ENCODE data around the gene HAPSTR1. TPM values are rescaled to one million over a fixed set of nuclear protein-coding genes. Genes with fewer than 3 reads are reported as not detected.
A peak's percentile ranks its signal among the peaks of the same experiment; 100 is the strongest.

The HAPSTR1 gene
- total RNA-seq, 1 donor from 2014 or later = 53.1 TPM

DNA sequence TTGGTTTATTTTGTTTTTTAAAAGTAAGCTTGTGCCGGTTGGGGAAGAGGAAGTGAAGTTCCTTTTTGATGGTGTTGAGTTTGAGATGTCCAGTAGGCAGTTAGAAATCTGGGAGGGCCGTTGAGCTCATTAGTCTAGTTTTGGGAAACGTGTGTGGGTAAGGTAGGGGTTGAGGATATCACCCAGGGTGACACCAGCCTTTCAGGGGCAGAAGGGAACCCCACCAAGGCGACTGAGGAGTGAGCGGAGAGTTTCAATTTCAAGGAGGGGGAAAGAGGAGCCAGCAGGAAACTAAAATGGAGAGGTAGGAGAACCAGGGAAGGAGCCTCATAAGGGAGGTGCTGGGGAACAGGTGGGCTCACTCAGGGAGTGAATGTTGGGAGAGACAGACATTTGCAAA is 22.7 kb downstream of the HAPSTR1 start:
- no peaks in the 10 kb centered on the region for H3K9me3 ChIP-seq
- no peak overlapping the region for H3K4me3 ChIP-seq
- intact Hi-C loops (cut with DNase I) = no loop called here
- H3K4me1 ChIP-seq = peaks cover 88% of the 10 kb centered on the region
- H3K36me3 ChIP-seq = peaks cover 52% of the 10 kb centered on the region
- TF ChIP-seq, protein P1, sequence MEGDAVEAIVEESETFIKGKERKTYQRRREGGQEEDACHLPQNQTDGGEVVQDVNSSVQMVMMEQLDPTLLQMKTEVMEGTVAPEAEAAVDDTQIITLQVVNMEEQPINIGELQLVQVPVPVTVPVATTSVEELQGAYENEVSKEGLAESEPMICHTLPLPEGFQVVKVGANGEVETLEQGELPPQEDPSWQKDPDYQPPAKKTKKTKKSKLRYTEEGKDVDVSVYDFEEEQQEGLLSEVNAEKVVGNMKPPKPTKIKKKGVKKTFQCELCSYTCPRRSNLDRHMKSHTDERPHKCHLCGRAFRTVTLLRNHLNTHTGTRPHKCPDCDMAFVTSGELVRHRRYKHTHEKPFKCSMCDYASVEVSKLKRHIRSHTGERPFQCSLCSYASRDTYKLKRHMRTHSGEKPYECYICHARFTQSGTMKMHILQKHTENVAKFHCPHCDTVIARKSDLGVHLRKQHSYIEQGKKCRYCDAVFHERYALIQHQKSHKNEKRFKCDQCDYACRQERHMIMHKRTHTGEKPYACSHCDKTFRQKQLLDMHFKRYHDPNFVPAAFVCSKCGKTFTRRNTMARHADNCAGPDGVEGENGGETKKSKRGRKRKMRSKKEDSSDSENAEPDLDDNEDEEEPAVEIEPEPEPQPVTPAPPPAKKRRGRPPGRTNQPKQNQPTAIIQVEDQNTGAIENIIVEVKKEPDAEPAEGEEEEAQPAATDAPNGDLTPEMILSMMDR (IDR thresholded peaks at IDR 0.05) = no peak
- DNase-seq = no peak
- no peak overlapping the region for H3K27ac ChIP-seq
- H3K27me3 ChIP-seq (ENCODE audit: low read depth) = no peaks in the 10 kb centered on the region
- ATAC-seq = no peak

DNA sequence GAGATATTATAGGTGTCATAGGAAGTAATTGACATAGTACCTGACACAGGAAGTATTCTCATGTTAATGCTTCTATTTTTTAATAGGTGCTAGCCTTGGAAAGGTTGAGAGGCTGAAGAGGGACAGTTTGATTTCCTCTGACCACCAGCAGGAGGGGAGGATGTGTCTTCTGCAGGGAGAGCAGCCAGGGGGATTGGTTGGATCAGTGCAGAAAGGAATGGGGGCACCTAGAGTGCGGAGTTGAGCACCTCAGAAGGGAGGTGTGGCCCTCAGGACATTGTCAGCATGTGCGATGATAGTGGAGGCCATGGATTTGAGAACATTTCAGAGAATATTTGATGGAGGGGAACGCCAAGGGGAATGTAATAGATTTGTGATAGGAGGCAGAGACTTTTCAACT is 23.4 kb downstream of the HAPSTR1 start:
- ATAC-seq = no peak
- intact Hi-C loops (cut with DNase I) = no loop called here

DNA sequence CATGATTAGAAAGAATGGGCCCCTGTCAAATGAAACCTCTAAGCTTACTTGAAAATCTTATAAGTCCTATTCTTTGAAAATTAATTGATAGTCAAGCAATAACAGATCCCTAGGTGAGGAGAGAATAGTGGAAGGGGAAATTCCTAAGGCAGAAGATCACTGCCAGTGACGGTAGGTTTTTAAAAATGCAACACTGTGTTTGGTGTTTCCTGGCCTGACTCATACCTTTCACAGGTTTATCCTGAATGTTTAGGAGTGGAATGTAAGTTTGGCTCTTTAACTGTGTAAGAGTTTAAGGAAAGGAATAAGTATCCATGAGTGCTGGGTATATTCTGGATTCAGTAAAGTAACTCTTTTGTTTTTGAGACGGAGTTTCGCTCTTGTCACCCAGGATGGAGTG is 23.8 kb downstream of the HAPSTR1 start:
- no peaks in the 10 kb centered on the region for H3K27me3 ChIP-seq (ENCODE audit: low read depth)
- DNase-seq (no peak), ATAC-seq (peak; percentile 37 to 62)
- H3K36me3 ChIP-seq = peaks cover 55% of the 10 kb centered on the region
- TF ChIP-seq, protein P1 (IDR thresholded peaks at IDR 0.05) = no peak
- intact Hi-C loops (cut with DNase I) = no loop called here
- H3K27ac ChIP-seq = no peak overlapping the region
- no peak overlapping the region for H3K4me3 ChIP-seq
- H3K9me3 ChIP-seq = no peaks in the 10 kb centered on the region
- peaks cover 86% of the 10 kb centered on the region for H3K4me1 ChIP-seq

More for the DNA sequence above, 23.4 kb downstream of the HAPSTR1 start:
- TF ChIP-seq, protein P1 (IDR thresholded peaks at IDR 0.05) = no peak
- Histone ChIP-seq H3K4me1 (peaks cover 86% of the 10 kb centered on the region), H3K27me3 (ENCODE audit: low read depth) (no peaks in the 10 kb centered on the region), H3K9me3 (no peaks in the 10 kb centered on the region), H3K36me3 (peaks cover 52% of the 10 kb centered on the region), H3K27ac (no peak overlapping the region), H3K4me3 (no peak overlapping the region)
- DNase-seq = no peak

DNA sequence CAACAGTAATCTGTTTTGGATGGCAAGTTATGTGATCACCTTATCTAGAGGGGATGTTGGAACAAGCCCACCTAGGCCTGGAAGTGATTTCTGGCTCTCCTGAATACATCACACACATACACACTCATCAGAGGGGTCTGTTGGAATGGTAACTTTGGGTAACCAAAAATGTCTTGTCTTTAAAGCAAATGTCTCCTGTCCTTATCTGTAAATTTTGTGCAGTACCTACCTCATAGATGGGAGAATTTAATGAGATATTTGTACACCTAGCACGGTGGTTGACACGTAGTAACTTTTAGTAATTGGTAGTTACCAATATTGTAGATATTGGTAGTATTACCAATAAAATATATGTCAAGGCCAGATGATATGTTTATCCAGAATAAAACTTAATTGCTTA is 24.7 kb downstream of the HAPSTR1 start:
- ATAC-seq (no peak), DNase-seq (no peak)
- intact Hi-C loops (cut with DNase I) = no loop called here
- TF ChIP-seq, protein P1 (IDR thresholded peaks at IDR 0.05) = no peak
- Histone ChIP-seq H3K9me3 (no peaks in the 10 kb centered on the region), H3K4me3 (no peak overlapping the region), H3K27ac (no peak overlapping the region), H3K4me1 (peaks cover 78% of the 10 kb centered on the region), H3K27me3 (ENCODE audit: low read depth) (no peaks in the 10 kb centered on the region), H3K36me3 (peaks cover 58% of the 10 kb centered on the region)

DNA sequence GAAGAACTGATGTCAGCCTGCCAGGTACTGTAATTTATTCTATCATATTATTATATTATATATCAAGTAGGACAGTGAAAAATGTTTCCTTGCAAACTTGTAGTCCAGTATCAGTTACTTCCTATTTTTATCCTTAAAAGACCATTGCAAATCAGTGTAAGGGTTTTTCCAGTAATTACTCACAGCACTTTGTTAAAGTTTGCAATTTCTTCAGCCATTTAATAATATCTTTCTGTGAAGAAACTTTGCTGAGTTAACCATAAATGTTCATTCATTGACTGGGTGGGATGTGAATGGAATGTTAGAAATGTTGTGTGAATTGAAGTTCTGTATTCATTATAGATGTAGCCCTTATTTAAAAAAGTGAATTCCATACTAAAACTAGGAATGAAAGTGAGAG is 26.7 kb downstream of the HAPSTR1 start:
- DNase-seq = no peak

More for the DNA sequence above, 26.7 kb downstream of the HAPSTR1 start:
- Histone ChIP-seq H3K9me3 (no peaks in the 10 kb centered on the region), H3K4me1 (peaks cover 58% of the 10 kb centered on the region), H3K27me3 (ENCODE audit: low read depth) (no peaks in the 10 kb centered on the region), H3K4me3 (no peak overlapping the region), H3K27ac (no peak overlapping the region), H3K36me3 (peaks cover 76% of the 10 kb centered on the region)
- intact Hi-C loops (cut with DNase I) = no loop called here
- TF ChIP-seq, protein P1 (IDR thresholded peaks at IDR 0.05) = no peak
- ATAC-seq = no peak

Data from lower lobe of right lung (tissue), 2 donors.